ENCODE results near the gene NARF.

Gene NARF

GRCh38 chr17:82480318-82480717, 21.8 kb downstream of the NARF start:
- DNase-seq = no peak

DNA sequence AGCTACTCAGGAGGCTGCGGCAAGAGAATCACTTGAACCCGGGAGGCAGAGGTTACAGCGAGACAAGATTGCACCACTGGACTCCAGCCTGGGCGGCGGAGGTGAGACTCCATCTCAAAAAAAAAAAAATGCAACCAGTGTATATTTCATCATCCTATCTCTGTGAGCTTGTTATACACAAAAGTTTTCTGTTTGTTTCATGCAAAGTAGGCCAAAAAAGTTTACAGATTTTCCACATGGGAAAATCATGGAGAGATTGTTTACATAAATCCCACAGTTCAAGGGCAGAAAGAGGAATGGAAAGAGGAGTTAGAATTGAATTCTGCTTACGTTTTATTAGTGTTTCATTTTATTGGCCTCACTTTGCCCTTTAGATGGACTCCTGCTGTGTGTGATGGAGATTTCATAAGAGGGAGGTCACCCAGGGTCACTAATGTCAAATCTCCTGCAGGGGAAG, 24.7 kb downstream of the NARF start:
- DNase-seq = no peak

DNA sequence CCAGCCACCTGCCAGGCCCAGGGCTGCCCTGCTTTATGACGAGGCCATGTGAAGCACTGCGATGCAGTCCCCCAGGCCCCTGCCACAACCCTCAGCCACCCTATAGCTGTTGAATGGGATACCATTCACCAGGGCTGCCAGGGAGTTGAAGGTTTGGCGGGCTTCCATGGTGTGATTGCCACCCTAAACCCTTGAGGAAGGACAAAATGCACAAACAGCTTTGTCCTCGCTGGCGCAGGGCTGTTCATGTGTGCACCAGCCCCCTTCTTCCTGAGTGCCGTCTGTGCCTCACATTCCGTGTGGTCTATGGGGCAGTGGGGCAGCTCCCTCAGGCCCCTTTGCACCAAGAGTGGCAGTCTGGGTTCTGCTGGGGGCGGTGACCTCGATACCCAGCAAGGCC, 25.3 kb downstream of the NARF start:
- no peak for DNase-seq

DNA sequence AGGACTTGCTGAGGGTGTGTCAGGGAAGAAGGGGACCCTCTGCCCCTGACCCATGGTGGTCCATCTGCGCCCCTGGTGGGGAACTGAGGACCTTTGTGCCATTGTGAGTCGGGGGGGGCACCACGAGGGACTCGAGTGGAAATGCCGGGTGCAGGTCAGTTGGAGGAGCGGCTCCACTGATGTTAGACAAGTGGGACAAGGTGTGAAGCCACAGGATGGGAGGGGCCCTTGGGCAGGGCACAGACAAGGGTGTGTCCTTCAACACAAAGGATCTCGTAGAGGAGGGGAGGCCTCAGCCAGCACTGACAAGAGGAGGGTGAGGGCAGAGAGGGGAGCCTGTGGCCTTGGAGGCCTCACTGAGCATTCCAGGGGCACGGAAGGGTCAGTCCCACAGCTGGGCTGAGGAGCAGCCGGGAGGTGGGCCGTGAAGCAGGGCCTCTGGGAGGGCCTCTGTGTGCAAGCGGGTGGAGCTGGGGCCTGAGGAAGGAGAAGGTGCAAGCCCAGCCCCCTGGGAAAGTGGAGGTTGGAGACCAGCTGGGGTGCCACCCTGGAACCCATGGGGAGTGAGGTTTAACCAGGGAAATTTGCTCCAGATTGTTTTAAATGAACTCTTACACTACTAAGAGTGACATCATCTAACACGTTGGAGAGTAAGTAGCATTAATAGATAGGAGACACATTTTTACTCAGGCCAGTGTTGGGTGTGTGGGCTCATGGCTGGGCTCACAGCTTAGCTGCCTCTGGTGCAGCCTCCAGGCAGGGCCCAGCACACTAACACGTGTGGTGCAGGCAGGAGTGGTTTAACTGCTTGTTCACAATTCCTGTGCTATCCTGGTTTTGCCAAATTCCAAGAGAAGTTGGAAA, 27.9 kb downstream of the NARF start:
- DNase-seq = no peak

DNA sequence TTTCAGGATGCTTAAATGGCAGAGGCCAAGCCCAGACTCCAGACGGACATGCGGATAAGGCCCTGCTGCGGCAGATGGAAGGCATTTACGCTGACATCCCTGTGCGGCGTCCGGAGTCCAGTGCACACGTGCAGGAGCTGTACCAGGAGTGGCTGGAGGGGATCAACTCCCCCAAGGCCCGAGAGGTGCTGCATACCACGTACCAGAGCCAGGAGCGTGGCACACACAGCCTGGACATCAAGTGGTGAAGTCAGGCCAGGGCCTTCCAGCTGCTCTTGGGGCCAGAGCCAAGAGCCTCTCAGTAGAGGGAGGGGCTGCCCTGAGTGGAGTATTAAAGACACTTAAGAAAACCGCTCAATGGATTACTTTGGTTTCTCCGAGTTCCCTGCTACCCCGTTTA, 29.4 kb downstream of the NARF start:
- DNase-seq = no peak

DNA sequence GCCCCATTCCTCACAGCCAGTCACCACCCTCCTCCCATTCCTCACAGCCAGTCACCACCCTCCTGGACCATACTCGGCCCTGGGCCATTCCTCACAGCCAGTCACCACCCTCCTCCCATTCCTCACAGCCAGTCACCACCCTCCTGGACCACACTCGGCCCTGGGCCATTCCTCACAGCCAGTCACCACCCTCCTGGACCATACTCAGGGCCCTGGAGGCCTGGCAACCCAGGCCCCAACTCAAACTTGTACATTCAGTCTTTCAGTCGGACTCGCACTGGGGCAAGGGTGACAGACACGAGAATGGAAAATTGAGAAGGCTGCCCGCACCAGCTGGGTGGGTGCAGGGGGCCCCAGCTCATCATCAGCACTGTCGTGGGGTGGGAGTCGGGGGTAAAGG, 30.6 kb downstream of the NARF start:
- no peak for DNase-seq

DNA sequence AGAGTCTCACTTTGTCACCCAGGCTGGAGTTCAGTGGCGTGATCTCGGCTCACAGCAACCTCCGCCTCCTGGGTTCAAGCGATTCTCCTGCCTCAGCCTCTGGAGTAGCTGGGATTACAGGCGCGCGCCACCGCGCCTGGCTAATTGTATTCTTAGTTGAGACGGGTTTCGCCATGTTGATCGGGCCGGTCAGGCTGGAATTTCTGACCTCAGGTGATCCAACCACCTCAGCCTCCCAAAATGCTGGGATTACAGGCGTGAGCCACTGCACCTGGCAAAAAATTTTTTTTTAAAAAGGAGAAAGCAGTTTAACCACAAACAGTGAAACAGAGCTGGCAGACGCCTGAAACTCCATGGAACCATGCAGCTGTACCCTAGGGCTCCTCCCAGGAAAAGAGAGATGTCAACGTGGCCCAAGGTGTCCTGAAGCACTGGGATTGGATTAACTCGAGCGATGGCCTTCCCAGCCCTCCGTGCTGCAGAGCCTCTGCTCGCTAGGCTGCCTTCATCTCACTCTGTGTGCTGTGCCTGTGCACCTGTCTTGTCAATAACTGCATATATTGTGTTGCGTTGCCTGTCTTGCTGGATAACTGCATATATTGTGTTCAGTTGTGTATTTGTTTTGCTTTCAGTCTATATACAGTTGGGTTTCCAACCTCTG, 31.4 kb downstream of the NARF start:
- DNase-seq = peak; percentile 58

DNA sequence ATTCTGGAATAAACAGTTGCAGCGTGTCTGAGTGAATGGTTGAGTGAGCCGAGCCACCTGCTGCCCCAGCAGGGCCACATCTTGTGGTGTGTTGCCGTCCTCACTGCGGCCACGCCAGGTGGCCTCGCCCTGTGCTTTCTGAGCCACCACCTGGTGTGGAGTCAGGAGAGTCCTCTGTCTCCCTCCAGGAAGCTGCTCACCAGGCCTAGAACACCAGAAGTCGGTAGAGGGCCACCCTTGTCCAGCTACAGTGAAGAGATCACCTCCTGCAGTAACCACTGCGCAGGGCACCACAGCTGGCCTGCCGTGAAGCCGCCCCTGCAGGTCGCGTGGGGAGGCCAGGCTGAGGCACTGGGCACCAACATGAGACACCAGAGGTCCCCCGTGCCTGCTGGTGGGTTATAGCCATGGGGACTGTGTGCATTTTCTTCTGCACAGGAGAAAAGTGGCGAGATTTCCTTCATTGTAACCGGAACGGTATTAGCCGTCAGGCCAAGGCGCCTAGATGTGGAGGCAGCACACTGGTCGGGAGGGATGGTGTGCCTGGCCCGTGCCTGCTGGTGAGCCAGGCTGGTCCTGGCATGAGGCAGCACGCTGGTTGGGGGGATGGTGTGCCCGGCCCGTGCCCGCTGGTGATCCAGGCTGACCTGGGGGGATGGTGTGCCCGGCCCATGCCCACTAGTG, 32.1 kb downstream of the NARF start:
- peak; percentile 67 for DNase-seq

GRCh38 chr17:82491196-82491530, 32.6 kb downstream of the NARF start:
- no peak for DNase-seq

DNA sequence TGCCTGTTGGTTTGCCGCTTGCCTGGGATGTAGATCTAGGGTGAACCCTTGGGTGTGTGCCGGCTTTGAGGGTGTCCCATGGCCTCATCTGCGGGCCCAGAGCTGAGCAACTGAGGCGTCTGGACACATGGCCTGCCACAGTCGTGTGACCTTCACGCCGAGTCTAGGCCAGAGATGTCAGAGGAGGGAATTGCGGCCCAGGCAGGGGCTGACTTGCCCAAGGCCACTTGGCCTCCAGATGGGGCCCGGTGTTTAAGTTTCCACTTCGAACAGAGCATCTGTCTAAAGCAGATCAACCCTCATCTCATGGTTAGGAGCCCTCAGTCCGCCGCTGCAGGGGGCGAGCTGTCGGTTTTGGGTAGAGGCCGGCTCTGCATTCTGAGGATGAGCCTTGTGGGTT, 33.0 kb downstream of the NARF start:
- DNase-seq = no peak

- DNase-seq = no peak
Observed at GRCh38 chr17:82492643-82493225, 34.2 kb downstream of the NARF start.

GRCh38 chr17:82493226-82493781, 34.8 kb downstream of the NARF start:
- no peak for DNase-seq

DNA sequence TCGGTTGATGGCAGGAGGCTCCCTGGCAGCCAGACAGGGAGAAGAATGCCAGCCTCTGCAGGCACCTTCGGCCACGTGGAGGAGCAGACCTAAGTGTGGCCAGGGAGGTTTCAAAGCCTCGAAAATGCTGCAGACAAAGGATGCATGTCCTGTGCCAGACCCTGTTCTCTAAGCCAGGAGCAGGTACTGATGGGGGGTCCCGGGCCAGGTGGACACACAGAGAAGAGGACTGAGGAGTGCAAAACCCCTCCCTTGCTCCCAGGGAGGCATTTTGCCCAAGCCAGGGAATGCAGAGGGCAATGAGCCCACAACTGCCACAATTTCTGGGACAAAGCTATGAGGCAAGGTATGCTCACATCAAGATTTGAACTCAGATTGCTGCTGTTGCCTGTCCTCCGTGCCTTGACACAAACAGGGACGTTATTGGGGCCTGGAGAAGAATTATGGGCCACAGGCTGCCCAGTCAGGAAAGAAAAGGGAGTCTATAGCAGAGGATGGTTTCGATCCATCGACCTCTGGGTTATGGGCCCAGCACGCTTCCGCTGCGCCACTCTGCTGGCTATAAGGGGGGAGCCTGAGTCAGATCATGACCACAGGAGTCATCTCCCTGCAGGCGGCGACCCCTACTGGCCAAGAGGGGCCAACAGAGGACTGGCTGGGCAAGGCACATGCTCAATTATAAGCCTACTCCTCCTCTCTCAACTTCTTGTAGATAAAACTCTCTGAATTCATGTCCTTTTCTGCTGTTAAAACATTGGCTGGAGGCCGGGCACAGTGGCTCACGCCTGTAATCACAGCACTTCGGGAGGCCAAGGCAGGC, 35.9 kb downstream of the NARF start:
- DNase-seq = peak; percentile 65

DNA sequence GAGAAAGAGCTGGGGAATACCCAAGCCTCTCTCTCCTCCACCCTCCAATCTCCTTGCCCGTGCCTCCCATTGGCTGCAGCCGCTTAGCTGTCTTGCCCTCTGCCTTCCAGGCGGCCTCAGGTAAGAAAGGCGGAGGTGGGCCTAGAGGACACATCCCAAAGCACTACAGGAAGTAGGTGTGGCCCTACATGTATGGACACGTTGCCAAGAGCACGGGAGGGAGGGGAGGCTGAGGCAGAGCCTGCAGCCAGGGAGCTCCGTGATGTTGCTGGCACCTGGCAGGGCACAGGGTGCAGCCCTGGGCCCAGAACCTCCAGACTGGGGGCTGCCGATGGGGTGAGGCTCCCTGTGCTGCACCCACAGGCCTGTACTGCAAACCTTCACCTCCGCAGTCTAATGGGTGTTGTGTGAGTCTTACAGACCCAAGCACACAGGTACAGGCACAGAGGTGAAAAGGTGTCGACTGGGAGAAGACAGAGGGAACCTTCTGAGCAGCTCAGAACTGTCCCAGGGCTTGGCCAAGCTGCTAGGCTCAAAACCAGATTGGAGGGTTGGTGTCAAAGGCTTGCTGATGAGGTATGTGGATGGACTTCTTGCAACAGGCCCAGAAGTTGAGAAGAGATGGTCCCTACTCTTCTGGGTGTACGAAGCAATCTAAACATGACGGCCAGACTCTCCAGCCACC, 37.4 kb downstream of the NARF start:
- DNase-seq = peak; percentile 96

DNA sequence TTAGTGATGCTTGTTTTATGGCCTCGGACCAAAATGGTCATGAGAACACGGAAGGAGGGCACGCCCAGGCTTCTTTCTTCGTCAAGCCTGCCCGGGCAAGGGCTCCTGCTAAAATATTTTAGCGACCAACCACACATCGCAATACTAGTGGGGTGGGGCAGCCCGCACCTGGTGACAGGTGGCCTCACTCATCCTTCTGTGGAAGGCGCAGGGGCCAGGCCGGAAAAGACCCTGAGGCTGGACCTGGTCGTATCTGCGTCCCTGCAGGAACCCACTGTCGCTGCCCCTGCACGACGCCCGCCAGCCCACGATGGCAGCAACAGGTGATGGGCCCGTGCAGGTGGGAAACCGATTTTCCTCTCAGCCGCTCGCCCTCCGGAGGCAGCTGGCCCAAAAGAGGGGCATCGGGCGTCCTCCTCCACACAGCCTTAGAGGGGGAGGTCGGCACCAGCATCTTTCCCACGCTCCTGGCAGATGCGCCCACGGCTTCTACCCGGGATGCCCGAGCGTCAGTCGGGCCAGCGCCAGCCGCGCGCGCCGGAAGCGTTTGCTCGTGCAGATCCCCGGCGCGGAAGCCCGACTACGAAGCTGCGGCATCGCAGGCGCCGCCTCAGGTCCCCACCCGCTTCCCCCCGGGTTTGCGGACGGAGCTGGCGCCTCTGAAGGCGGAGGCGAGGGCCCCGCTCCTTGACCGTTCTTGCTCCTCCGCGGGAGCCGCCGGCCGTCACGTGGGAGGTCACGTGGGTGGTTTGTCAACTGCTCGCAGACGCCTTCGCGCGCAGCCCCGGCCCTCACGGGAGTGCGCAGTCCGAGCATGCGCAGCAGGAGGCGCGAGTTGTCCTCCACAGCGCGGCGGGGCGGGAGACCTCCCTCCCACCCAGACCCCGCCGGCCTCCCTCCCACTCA, 38.2 kb downstream of the NARF start:
- peak; percentile 91 for DNase-seq

- no peak for DNase-seq
Observed at GRCh38 chr17:82497483-82498405, 39.2 kb downstream of the NARF start.

DNA sequence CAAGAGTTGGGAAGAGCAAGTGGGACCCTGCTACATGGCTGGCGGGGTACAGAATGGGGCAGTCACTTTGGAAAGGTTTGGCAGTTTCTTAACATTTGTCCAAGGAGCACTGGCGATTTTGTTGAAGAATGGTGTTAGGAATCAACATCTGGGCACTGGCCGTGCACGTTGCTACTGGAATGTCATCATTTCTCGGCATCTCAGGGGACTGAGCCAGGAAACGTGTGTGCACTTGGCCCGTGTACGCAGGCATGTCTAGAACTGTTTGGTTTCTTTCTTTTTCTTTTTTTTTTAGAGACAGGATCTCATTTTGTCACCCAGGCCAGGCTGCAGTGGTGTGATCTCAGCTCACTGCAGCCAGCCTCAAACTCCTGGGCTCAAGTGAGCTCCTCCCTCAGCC, 43.7 kb downstream of the NARF start:
- no peak for DNase-seq

GRCh38 chr17:82503094-82503727, 44.7 kb downstream of the NARF start:
- DNase-seq = no peak

GRCh38 chr17:82503728-82504308, 45.3 kb downstream of the NARF start:
- no peak for DNase-seq

Measured in NCI-H510A (cell line).